NB4 (cell line): ENCODE measurements around the gene CTIF.

Experiments
- DNase-seq: peaks from one replicate; pipeline ENCODE4 v3.0.0; 2010; ENCODE audit warnings: low read depth
- H3K4me3 ChIP-seq: one replicate; pipeline ENCODE4 v1.5.1; 2011; ENCODE audit warnings: mild to moderate bottlenecking, low read depth, low read length, moderate library complexity
- MYC ChIP-seq: IDR thresholded peaks from 2 replicates; pipeline ENCODE4 v1.6.1; 2011; ENCODE audit warnings: low read depth, low read length
- POLR2A ChIP-seq: IDR thresholded peaks from 2 replicates; pipeline ENCODE4 v1.6.1; 2011; ENCODE audit warnings: mild to moderate bottlenecking; ENCODE audit not compliant: insufficient read length; ENCODE audit errors: extremely low read depth
- TF ChIP-seq, protein P1 (sequence below): IDR thresholded peaks from 2 replicates; pipeline ENCODE4 v1.6.1; 2011; ENCODE audit warnings: low read depth, low read length
- TF ChIP-seq, protein P2 (sequence below): IDR thresholded peaks from one replicate; pipeline ENCODE4 v1.5.1; 2012; ENCODE audit warnings: low read depth, low read length

CTIF gene

DNA sequence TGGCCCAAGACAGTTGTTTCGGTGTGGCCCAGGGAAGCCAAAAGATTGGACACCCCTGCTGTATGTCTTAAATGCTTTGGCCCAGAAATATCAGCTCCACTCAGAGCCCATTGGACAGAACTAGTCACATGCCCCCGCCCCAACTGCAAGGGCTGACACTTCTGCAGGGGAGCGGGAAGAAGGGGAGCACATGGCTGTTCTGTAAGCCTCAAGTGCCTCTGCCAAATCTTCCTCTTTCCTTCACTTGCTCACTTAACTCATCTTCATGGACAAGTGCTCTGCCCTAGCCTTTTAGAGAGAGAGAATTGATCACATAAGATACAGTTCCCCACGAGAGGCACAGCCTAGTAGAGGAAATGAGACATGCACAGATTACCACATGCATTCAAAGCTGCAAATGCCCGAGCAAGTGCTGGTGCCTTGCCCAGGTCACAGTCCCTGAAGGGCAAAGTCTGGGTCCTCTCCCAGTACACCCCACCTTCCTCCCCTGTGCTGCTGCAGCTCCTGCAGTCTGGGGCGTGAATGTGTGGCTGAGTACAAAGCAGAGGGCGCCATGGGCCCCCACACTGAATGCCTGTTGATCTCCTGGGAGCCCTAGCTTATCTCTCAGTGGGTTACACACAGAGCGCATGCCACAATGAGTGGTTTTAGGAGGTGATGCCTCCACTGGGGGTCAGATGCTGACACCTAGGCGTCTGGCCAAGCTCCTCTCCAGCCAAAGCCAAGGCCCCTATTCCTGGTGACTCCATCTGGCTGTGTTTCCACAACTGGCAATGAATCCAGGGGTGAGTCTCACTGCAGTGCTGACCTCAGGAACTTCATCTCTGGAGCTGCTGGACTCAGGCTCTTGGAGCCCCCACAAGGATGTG, 135.3 kb downstream of the CTIF start:
- TF ChIP-seq MYC (no peak), POLR2A (no peak)
- TF ChIP-seq, protein P1, sequence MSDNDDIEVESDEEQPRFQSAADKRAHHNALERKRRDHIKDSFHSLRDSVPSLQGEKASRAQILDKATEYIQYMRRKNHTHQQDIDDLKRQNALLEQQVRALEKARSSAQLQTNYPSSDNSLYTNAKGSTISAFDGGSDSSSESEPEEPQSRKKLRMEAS: peak; percentile 69
- TF ChIP-seq, protein P2, sequence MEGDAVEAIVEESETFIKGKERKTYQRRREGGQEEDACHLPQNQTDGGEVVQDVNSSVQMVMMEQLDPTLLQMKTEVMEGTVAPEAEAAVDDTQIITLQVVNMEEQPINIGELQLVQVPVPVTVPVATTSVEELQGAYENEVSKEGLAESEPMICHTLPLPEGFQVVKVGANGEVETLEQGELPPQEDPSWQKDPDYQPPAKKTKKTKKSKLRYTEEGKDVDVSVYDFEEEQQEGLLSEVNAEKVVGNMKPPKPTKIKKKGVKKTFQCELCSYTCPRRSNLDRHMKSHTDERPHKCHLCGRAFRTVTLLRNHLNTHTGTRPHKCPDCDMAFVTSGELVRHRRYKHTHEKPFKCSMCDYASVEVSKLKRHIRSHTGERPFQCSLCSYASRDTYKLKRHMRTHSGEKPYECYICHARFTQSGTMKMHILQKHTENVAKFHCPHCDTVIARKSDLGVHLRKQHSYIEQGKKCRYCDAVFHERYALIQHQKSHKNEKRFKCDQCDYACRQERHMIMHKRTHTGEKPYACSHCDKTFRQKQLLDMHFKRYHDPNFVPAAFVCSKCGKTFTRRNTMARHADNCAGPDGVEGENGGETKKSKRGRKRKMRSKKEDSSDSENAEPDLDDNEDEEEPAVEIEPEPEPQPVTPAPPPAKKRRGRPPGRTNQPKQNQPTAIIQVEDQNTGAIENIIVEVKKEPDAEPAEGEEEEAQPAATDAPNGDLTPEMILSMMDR: no peak

DNA sequence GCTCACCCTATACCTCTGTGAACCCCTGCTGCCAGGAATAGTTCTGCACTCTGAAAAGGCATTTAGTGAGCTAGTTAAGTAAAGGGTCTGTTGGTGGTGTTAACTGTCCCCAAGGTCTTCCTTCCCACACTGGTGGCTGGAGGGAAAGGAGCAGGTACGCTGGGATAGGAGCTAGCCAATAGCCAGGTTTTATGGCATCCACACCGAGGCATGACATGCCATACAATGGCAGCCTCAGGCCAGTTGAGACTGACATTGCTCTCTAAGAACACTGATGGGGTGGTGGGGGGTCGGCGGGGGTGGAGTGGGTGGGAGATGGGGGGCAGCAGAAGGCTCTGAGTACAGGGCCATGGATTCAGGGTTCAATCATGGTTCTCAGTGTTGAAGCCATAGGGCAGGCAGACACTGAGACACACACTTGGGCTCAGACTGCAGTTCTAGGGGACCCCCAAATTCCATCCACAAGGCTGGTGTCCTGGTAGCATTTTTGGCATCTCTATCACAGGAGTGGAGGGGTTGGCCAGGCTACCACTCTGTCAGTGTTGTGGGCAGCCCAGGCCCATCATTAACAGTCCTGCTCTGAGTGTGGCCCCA, 136.0 kb downstream of the CTIF start:
- no peak for DNase-seq
- H3K4me3 ChIP-seq: no peak overlapping the region
- no peak for TF ChIP-seq POLR2A
- no peak for TF ChIP-seq MYC
- TF ChIP-seq, protein P1: no peak
- TF ChIP-seq, protein P2: no peak

More for the DNA sequence above, 135.3 kb downstream of the CTIF start:
- no peak overlapping the region for H3K4me3 ChIP-seq
- DNase-seq: peak; percentile 30

DNA sequence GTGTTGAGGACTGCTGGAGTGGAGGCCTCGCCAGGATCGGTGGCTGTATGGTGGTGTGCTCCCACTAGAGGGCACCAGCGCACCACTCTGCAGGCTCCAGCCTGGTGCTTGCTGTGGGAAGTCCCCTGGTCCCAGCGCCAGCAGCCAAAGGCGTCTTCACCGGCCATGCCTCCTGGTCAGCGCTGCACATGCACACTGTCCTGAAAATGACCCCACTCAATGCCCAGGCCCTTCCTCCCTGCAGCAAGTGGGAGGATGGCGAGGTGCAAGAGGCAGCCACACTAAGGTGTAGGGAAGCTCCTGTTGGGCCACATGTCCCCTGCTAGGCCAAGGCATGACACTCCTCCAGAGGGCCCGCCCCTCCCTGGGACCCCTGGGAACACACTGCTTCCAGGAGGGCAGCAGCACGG, 136.5 kb downstream of the CTIF start:
- TF ChIP-seq MYC (peak; percentile 62; the same call in 1 of the 2 replicates), POLR2A (no peak)
- TF ChIP-seq, protein P2: peak; percentile 77
- TF ChIP-seq, protein P1: peak; percentile 71
- H3K4me3 ChIP-seq: no peak overlapping the region
- DNase-seq: peak; percentile 85

DNA sequence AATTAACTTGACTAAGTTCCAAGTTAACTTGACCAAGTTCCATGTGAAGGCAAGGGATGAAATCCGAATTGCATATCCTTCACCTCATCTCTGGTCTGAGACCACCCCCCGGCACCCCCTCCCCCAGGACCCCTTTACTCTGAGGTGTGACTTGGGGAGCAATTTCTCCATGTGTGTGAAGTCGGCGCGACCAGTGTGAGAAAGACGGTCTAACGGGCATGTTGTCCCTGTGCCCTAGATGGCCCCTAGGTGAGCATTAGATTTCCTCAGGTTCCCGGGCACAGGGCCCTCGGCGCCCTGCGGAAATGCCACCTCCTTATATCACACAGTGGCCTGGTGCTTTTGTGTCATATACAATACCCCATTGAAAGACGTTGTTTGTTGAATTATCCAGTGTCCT, 137.1 kb downstream of the CTIF start:
- TF ChIP-seq, protein P1: no peak
- no peak for TF ChIP-seq POLR2A
- TF ChIP-seq, protein P2: no peak
- no peak for TF ChIP-seq MYC
- DNase-seq: no peak
- no peak overlapping the region for H3K4me3 ChIP-seq

DNA sequence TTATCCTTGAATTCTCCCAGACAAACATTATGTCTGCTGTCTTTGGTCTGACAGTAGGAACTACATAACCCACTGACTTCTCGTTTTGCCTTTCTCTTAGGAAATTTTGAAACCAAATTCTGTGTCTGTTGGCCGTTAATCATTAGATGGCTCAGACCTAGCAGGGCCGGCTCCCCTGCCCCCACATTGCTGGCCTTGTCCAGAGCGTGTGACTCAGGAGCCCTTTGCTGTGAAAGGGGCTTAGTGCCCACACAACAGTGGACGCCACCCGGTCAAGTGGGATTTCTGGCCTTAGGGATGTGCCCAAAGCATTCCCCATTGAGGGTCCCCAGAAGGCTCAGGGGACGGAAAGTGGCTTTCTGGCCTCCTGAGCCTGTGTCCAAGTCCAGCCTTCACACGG, 137.5 kb downstream of the CTIF start:
- no peak for TF ChIP-seq POLR2A
- TF ChIP-seq, protein P1: no peak
- no peak for DNase-seq
- no peak overlapping the region for H3K4me3 ChIP-seq
